NOMO-1 treated with dmso at 0.1 percent for 144 hours (cell line): ENCODE data around the gene SLC50A1.

Experiments
- DNase-seq: peaks from one replicate; lab custom pipeline; 2025; ENCODE audit not compliant: unreplicated experiment; lab: John Stamatoyannopoulos, UW

Gene SLC50A1

GRCh38 chr1:155182052-155182550 lies 46.4 kb downstream of the SLC50A1 start:
- DNase-seq, result no peak

- DNase-seq, result no peak
Measured at GRCh38 chr1:155183775-155184221, 48.1 kb downstream of the SLC50A1 start.

GRCh38 chr1:155184351-155184811 lies 48.7 kb downstream of the SLC50A1 start:
- DNase-seq, result no peak

GRCh38 chr1:155184835-155185782 lies 49.5 kb downstream of the SLC50A1 start:
- peak; percentile 92 for DNase-seq

- DNase-seq, result no peak
Measured at GRCh38 chr1:155185783-155186066, 50.1 kb downstream of the SLC50A1 start.

- no peak for DNase-seq
Measured at GRCh38 chr1:155186067-155186793, 50.6 kb downstream of the SLC50A1 start.

- DNase-seq, result no peak
Measured at GRCh38 chr1:155186794-155187455, 51.3 kb downstream of the SLC50A1 start.

- no peak for DNase-seq
Measured at GRCh38 chr1:155187456-155187891, 51.8 kb downstream of the SLC50A1 start.

GRCh38 chr1:155188268-155188667 lies 52.6 kb downstream of the SLC50A1 start:
- no peak for DNase-seq
